Transverse colon (tissue), 4 donors: ENCODE results near the gene ZCWPW1. TPM values are rescaled to one million over a fixed set of nuclear protein-coding genes. Genes with fewer than 3 reads are reported as not detected.
"Not testable (repeated sequence)": the region's sequence is repeated elsewhere in the genome, so short reads cannot be mapped to it uniquely, and the experiment has no call there.

Experiments used
- DNase-seq: peaks from one replicate; pipeline ENCODE4 v3.0.0-alpha.2; 2019
- H3K27ac ChIP-seq, 4 donors: fragments of 200-600 bp; sonication (generic); 2 replicates each; pipeline ENCODE4 v1.5.1; 2016 to 2018; ENCODE audit warnings: inconsistent platforms in 4 of 4
- H3K27me3 ChIP-seq: fragments of 200-600 bp; sonication (generic); 2 replicates; pipeline ENCODE4 v1.5.1; 2017; ENCODE audit warnings: inconsistent platforms
- H3K36me3 ChIP-seq, 4 donors: fragments of 200-600 bp; sonication (generic); 2 replicates each; pipeline ENCODE4 v1.5.1; 2017 to 2019; ENCODE audit warnings: inconsistent platforms in 4 of 4
- H3K4me1 ChIP-seq, 4 donors: fragments of 200-600 bp; sonication (generic); 2 replicates each; pipeline ENCODE4 v1.5.1; 2017 to 2020; ENCODE audit warnings: inconsistent platforms in 4 of 4
- H3K4me3 ChIP-seq, 4 donors: fragments of 200-600 bp; sonication (generic); 1 replicate in 1 of 4; 2 replicates in 3 of 4; pipeline versions ENCODE4 v1.5.1 to v1.6.1; 2017 to 2019; ENCODE audit warnings: inconsistent platforms in 4 of 4
- H3K9me3 ChIP-seq, 2 donors: fragments of 200-600 bp; sonication (generic); 2 replicates each; pipeline ENCODE4 v1.5.1; 2017 to 2019; ENCODE audit warnings: inconsistent platforms in 2 of 2
- EP300 ChIP-seq: sonication (generic); formaldehyde crosslinking; IDR thresholded peaks from one replicate; pipeline ENCODE4 v1.6.1; 2017; ENCODE audit warnings: antibody characterized with exemption, low read depth
- POLR2A ChIP-seq: fragments of 450-650 bp; IDR thresholded peaks from one replicate; pipeline ENCODE4 v1.6.1; 2016; ENCODE audit warnings: antibody characterized with exemption, mild to moderate bottlenecking, moderate library complexity
- POLR2AphosphoS5 ChIP-seq, 3 donors: sonication (generic); formaldehyde crosslinking; IDR thresholded peaks; one replicate each; pipeline ENCODE4 v1.6.1; 2016; ENCODE audit warnings: antibody characterized with exemption in 3 of 3
- WGBS, 2 donors: methylation state at CpG; one replicate each; pipeline ENCODE4 v1.1.5; 2018; ENCODE audit warnings: low coverage in 1 of 2; 5-methylcytosine and 5-hydroxymethylcytosine counted together
- in situ Hi-C, 4 donors: fragments of 200-750 bp; cut with MboI; loops; one replicate each; pipeline versions ENCODE4 v1.15.0 to v1.15.1; 2017; ENCODE audit warnings: low sequenced_read_pairs in 3 of 4, low pct_ligation_motif_present in 1 of 4, low pct_unique_long_range_greater_than_20kb in 1 of 4
- intact Hi-C: fragments of 100-400 bp; cut with DNase I; formaldehyde crosslinking; loops from one replicate; pipeline ENCODE4 v1.15.1; 2023; ENCODE audit warnings: low total_unique reads
- total RNA-seq, 4 donors: library from RNA; depleted of rRNA; stranded (reverse); fragments of >200 nt; gene quantifications; one replicate each; pipeline ENCODE4 v1.1.0, GENCODE V29; 2016
- TF ChIP-seq, protein P1 (sequence below), 5 experiments: fragments of 200-600 bp in 3 of 5; fragments of 450-650 bp in 2 of 5; sonication (generic) in 3 of 5; IDR thresholded peaks; 1 replicate in 2 of 5; 2 replicates in 3 of 5; pipeline ENCODE4 v1.5.1; 2016 to 2017; ENCODE audit warnings: antibody characterized with exemption in 5 of 5, inconsistent platforms in 3 of 5, mild to moderate bottlenecking in 2 of 5, moderate library complexity in 1 of 5

Gene ZCWPW1
- total RNA-seq, 4 donors from 2014 or later, result 0.68 to 2.4 (median 0.80) TPM; not detected in 1

DNA sequence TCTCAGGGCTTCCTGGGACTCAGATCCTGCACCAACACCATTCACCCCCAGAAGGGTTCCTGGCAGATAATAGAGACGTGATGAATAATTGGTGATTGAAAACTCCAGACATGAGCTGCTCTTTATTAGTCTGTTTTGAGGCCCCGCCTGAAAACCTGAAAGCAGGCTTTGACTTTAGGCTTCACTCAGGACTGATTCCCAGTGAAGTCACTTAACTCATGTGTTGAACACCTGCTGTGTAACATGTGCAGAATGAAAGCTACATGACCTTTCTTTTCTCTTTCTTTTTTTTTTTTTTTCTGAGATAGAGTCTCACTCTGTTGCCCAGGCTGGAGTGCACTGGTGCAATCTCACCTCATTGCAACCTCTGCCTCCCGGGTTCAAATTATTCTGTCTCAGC, 26.7 kb upstream of the ZCWPW1 start:
- Histone ChIP-seq H3K4me1 (peaks cover 0 to 6% (median 0%) of the 10 kb centered on the region in 4 donors), H3K27me3 (no peaks in the 10 kb centered on the region), H3K9me3 (no peaks in the 10 kb centered on the region), H3K27ac (no peak overlapping the region), H3K36me3 (no peaks in the 10 kb centered on the region), H3K4me3 (no peak overlapping the region)
- intact Hi-C loops (no loop called here), in situ Hi-C loops (loop anchor here in 3 of 4 donors (25.0 kb wide), 2 partner anchors 232 to 257 kb away; partner anchors contain the start of genes GIGYF1 (in 2 of the 3), EPO (in 1 of the 3) and POP7 (in 1 of the 3))
- no peak for TF ChIP-seq EP300
- TF ChIP-seq, protein P1, sequence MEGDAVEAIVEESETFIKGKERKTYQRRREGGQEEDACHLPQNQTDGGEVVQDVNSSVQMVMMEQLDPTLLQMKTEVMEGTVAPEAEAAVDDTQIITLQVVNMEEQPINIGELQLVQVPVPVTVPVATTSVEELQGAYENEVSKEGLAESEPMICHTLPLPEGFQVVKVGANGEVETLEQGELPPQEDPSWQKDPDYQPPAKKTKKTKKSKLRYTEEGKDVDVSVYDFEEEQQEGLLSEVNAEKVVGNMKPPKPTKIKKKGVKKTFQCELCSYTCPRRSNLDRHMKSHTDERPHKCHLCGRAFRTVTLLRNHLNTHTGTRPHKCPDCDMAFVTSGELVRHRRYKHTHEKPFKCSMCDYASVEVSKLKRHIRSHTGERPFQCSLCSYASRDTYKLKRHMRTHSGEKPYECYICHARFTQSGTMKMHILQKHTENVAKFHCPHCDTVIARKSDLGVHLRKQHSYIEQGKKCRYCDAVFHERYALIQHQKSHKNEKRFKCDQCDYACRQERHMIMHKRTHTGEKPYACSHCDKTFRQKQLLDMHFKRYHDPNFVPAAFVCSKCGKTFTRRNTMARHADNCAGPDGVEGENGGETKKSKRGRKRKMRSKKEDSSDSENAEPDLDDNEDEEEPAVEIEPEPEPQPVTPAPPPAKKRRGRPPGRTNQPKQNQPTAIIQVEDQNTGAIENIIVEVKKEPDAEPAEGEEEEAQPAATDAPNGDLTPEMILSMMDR (IDR thresholded peaks at IDR 0.05), result no peak
- TF ChIP-seq POLR2A, result no peak
- no peak for TF ChIP-seq POLR2AphosphoS5 (IDR thresholded peaks at IDR 0.05)
- WGBS, 2 donors, result 64 to 83% methylated on average over 3 of the region's 3 CpGs
- no peak for DNase-seq

DNA sequence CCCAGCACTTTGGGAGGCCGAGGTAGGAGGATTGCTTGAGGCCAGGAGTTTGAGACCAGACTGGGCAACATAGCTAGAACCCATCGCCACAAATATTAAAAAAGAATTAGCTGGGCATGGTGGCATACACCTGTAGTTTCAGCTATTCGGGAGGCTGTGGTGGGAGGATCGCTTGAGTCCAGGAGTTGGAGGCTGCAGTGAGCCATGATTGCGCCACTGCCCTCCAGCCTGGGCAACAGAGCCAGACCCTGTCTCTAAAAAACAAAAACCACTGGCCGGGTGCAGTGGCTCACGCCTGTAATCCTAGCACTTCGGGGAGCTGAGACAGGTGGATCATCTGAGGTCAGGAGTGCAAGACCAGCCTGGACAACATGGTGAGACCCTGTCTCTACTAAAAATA, 25.4 kb upstream of the ZCWPW1 start:
- peaks cover 0 to 11% (median 4%) of the 10 kb centered on the region in 4 donors for H3K4me1 ChIP-seq
- WGBS, 2 donors, result 87 to 92% methylated on average over 3 to 8 of the region's 8 CpGs
- DNase-seq, intact Hi-C loops, H3K9me3 ChIP-seq, H3K4me3 ChIP-seq, H3K27ac ChIP-seq, H3K36me3 ChIP-seq, H3K27me3 ChIP-seq: not testable (repeated sequence)
- in situ Hi-C loops, result loop anchor here in 3 of 4 donors (25.0 kb wide), 2 partner anchors 233 to 258 kb away; partner anchors contain the start of genes GIGYF1 (in 2 of the 3), EPO (in 1 of the 3) and POP7 (in 1 of the 3)

DNA sequence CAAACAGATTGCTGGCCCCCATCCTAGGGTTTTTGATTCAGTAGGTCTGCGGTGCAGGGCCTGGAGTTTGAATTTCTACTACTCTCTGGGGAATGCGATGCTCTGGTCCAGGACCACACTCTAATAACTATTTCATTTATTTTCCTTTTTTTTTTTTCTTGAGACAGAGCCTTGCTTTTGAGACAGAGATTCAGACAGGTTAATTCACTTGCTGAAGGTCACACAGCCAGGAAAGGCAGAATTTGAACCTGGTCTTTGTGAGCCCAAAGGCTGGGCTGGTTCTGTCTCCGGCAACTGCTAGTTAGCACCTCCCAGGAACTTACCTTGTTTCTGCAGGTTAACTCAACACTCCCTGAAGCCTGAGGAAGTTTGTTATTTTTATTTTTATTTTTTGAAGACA, 24.0 kb upstream of the ZCWPW1 start:
- H3K4me1 ChIP-seq, result peaks cover 0 to 11% (median 4%) of the 10 kb centered on the region in 4 donors
- in situ Hi-C loops, result loop anchor here in 3 of 4 donors (25.0 kb wide), 2 partner anchors 235 to 260 kb away; partner anchors contain the start of genes GIGYF1 (in 2 of the 3), EPO (in 1 of the 3) and POP7 (in 1 of the 3)
- no peak overlapping the region for H3K27ac ChIP-seq
- H3K9me3 ChIP-seq, result no peaks in the 10 kb centered on the region
- WGBS, 2 donors, result 94% methylated on average over 3 of the region's 3 CpGs
- H3K4me3 ChIP-seq, result no peak overlapping the region
- no peaks in the 10 kb centered on the region for H3K27me3 ChIP-seq
- no peak for DNase-seq
- TF ChIP-seq, protein P1 (IDR thresholded peaks at IDR 0.05), result no peak
- TF ChIP-seq POLR2AphosphoS5 (IDR thresholded peaks at IDR 0.05), result no peak
- no peak for TF ChIP-seq POLR2A
- TF ChIP-seq EP300, result no peak
- intact Hi-C loops, result no loop called here
- H3K36me3 ChIP-seq, result no peaks in the 10 kb centered on the region

DNA sequence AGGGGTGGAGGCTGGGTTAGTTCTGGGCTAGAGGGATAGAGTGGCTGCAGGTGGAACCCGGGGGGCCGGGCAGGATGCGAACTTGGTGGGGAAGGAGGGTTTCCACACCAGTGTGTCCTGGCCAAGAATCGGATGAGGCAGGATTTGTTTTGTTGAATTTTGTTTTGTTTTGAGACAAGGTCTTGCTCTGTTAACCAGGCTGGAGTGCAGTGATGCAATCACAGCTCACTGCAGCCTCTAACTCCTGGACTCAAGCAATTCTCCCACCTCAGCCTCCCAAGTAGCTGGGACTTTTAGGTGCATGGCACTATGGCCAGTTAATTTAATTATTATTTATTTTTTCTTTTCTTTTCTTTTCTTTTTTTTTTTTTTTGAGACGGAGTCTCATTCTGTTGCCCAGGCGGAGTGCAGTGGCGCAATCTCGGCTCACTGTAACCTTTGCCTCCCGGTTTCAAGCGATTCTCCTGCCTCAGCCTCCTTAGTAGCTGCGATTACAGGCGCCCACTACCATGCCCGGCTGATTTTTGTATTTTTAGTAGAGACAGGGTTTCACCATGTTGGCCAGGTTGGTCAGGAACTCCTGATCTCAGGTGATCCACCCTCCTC, 20.8 kb upstream of the ZCWPW1 start:
- TF ChIP-seq POLR2A (no peak), POLR2AphosphoS5 (IDR thresholded peaks at IDR 0.05) (no peak), EP300 (no peak)
- TF ChIP-seq, protein P1 (IDR thresholded peaks at IDR 0.05), result no peak

DNA sequence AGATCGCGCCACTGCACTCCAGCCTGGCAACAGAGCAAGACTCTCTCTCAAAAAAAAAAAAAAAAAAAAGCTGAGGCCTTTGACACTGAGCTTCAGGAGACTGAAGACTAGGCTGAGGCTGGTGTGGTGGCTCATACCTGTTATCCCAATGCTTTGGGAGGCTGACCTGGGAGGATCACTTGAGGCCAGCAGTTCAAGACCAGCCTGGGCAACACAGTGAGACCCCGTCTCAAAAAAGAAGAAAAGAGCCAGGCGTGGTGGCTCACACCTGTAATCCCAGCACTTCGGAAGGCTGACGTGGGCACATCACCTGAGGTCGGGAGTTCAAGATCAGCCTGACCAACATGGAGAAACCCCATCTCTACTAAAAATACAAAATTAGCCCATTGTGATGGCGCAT, 18.9 kb upstream of the ZCWPW1 start:
- 90 to 100% methylated on average over 2 to 8 of the region's 8 CpGs for WGBS, 2 donors
- in situ Hi-C loops, intact Hi-C loops: not testable (repeated sequence)

More for the DNA sequence above, 20.8 kb upstream of the ZCWPW1 start:
- 80 to 87% methylated on average over 1 to 13 of the region's 13 CpGs for WGBS, 2 donors
- Histone ChIP-seq H3K4me3 (no peak overlapping the region), H3K36me3 (no peaks in the 10 kb centered on the region), H3K27me3 (no peaks in the 10 kb centered on the region), H3K9me3 (no peaks in the 10 kb centered on the region), H3K27ac (peak overlapping the region in 3 of 4 donors; percentile 70 to 92 (median 88)), H3K4me1 (peaks cover 0 to 19% (median 7%) of the 10 kb centered on the region in 4 donors)
- intact Hi-C loops (no loop called here), in situ Hi-C loops (no loop called here)
- no peak for DNase-seq

More for the DNA sequence above, 18.9 kb upstream of the ZCWPW1 start:
- not testable (repeated sequence) for H3K27ac ChIP-seq, H3K36me3 ChIP-seq, H3K9me3 ChIP-seq, H3K27me3 ChIP-seq, DNase-seq, H3K4me3 ChIP-seq
- peaks cover 0 to 22% (median 7%) of the 10 kb centered on the region in 4 donors for H3K4me1 ChIP-seq
